ENCODE results near the gene PARP1. TPM values are rescaled to one million over a fixed set of nuclear protein-coding genes. Genes with fewer than 3 reads are reported as not detected.

PARP1 gene
- total RNA-seq, 1 donor from 2014 or later, result 237 TPM

GRCh38 chr1:226376300-226376699 is 31.6 kb downstream of the PARP1 start:
- Histone ChIP-seq H3K36me3 (peaks cover 14% of the 10 kb centered on the region), H4K20me1 (ENCODE audit: low read depth) (peaks cover 9% of the 10 kb centered on the region), H3K79me2 (ENCODE audit: low read depth) (no peaks in the 10 kb centered on the region), H3F3A (ENCODE audit: low read depth) (no peaks in the 10 kb centered on the region), H3K27me3 (no peaks in the 10 kb centered on the region), H3K9me3 (ENCODE audit: low read depth) (no peaks in the 10 kb centered on the region), H3K4me2 (no peak overlapping the region), H2AFZ (replicated peaks) (no peak overlapping the region), H3K27ac (no peak overlapping the region), H3K9ac (no peak overlapping the region), H3K4me1 (no peaks in the 10 kb centered on the region), H3K4me3 (no peak overlapping the region)
- no peak overlapping the region for H3K4me3 Mint-ChIP-seq
- DNase-seq (ENCODE audit: low spot score), result no peak
- peaks cover 3% of the 10 kb centered on the region for H3K27me3 Mint-ChIP-seq (ENCODE audit: insufficient read depth, low read depth)
- peaks cover 59% of the 10 kb centered on the region for H3K36me3 Mint-ChIP-seq
- H3K4me1 Mint-ChIP-seq, result no peaks in the 10 kb centered on the region
- no peak for TF ChIP-seq EZH2 (IDR thresholded peaks at IDR 0.05)
- TF ChIP-seq, protein P1, sequence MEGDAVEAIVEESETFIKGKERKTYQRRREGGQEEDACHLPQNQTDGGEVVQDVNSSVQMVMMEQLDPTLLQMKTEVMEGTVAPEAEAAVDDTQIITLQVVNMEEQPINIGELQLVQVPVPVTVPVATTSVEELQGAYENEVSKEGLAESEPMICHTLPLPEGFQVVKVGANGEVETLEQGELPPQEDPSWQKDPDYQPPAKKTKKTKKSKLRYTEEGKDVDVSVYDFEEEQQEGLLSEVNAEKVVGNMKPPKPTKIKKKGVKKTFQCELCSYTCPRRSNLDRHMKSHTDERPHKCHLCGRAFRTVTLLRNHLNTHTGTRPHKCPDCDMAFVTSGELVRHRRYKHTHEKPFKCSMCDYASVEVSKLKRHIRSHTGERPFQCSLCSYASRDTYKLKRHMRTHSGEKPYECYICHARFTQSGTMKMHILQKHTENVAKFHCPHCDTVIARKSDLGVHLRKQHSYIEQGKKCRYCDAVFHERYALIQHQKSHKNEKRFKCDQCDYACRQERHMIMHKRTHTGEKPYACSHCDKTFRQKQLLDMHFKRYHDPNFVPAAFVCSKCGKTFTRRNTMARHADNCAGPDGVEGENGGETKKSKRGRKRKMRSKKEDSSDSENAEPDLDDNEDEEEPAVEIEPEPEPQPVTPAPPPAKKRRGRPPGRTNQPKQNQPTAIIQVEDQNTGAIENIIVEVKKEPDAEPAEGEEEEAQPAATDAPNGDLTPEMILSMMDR (IDR thresholded peaks at IDR 0.05), result no peak
- no peak for TF ChIP-seq EZH2phosphoT487 (IDR thresholded peaks at IDR 0.05)
- no peaks in the 10 kb centered on the region for H3K9me3 Mint-ChIP-seq
- no peak overlapping the region for H3K27ac Mint-ChIP-seq

- no peak overlapping the region for H3K27ac Mint-ChIP-seq
- Histone ChIP-seq H3K4me1 (no peaks in the 10 kb centered on the region), H3F3A (ENCODE audit: low read depth) (no peaks in the 10 kb centered on the region), H3K4me2 (no peak overlapping the region), H3K27ac (no peak overlapping the region), H3K4me3 (no peak overlapping the region), H3K9ac (no peak overlapping the region), H3K36me3 (peaks cover 9% of the 10 kb centered on the region), H2AFZ (replicated peaks) (no peak overlapping the region), H3K27me3 (no peaks in the 10 kb centered on the region), H4K20me1 (ENCODE audit: low read depth) (peaks cover 9% of the 10 kb centered on the region), H3K79me2 (ENCODE audit: low read depth) (no peaks in the 10 kb centered on the region), H3K9me3 (ENCODE audit: low read depth) (no peaks in the 10 kb centered on the region)
- no peak for TF ChIP-seq EZH2phosphoT487 (IDR thresholded peaks at IDR 0.05)
- TF ChIP-seq, protein P1 (IDR thresholded peaks at IDR 0.05), result no peak
- no peak for TF ChIP-seq EZH2 (IDR thresholded peaks at IDR 0.05)
- DNase-seq (ENCODE audit: low spot score), result no peak
- no peaks in the 10 kb centered on the region for H3K4me1 Mint-ChIP-seq
- H3K4me3 Mint-ChIP-seq, result no peak overlapping the region
- peaks cover 48% of the 10 kb centered on the region for H3K36me3 Mint-ChIP-seq
- H3K27me3 Mint-ChIP-seq (ENCODE audit: insufficient read depth, low read depth), result peaks cover 3% of the 10 kb centered on the region
- H3K9me3 Mint-ChIP-seq, result no peaks in the 10 kb centered on the region
Measured at GRCh38 chr1:226373376-226373775, 34.5 kb downstream of the PARP1 start.

DNA sequence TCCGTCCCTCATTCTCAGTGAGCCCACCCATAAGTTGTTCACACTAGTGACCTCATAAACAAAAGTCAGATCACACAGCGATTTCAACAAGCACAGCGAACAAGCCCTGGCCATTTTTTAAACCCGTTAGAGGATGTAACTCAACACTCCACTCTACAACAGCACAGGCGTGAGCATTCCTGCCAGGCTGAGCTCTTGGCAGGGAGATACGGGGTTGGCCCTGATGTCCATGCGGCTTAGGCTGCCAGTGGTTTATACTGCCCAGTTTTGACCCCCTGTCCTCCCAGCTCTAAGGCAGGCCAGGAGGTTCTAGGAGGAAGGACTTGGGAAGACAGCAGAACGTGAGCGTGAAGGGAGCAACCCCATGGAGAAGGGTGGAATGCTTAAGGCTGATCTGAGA is 35.0 kb downstream of the PARP1 start:
- H3K27ac Mint-ChIP-seq, result no peak overlapping the region
- Histone ChIP-seq H3K4me3 (no peak overlapping the region), H4K20me1 (ENCODE audit: low read depth) (peaks cover 9% of the 10 kb centered on the region), H2AFZ (replicated peaks) (no peak overlapping the region), H3K9me3 (ENCODE audit: low read depth) (no peaks in the 10 kb centered on the region), H3K9ac (no peak overlapping the region), H3K36me3 (peaks cover 9% of the 10 kb centered on the region), H3F3A (ENCODE audit: low read depth) (no peaks in the 10 kb centered on the region), H3K79me2 (ENCODE audit: low read depth) (no peaks in the 10 kb centered on the region), H3K27me3 (no peaks in the 10 kb centered on the region), H3K27ac (no peak overlapping the region), H3K4me1 (no peaks in the 10 kb centered on the region), H3K4me2 (no peak overlapping the region)
- DNase-seq (ENCODE audit: low spot score), result no peak
- H3K27me3 Mint-ChIP-seq (ENCODE audit: insufficient read depth, low read depth), result peaks cover 3% of the 10 kb centered on the region
- H3K4me3 Mint-ChIP-seq, result no peak overlapping the region
- peaks cover 44% of the 10 kb centered on the region for H3K36me3 Mint-ChIP-seq
- no peaks in the 10 kb centered on the region for H3K4me1 Mint-ChIP-seq
- TF ChIP-seq EZH2phosphoT487 (IDR thresholded peaks at IDR 0.05) (no peak), EZH2 (IDR thresholded peaks at IDR 0.05) (no peak)
- TF ChIP-seq, protein P1 (IDR thresholded peaks at IDR 0.05), result no peak
- no peaks in the 10 kb centered on the region for H3K9me3 Mint-ChIP-seq

All from neural progenitor cell (in vitro differentiated cells).